Neutrophil (primary cell): ENCODE measurements around the gene LHB.

Source experiments
- H3K27ac ChIP-seq: fragments of 200-600 bp; sonication (generic); 2 replicates; pipeline ENCODE4 v1.5.1; 2016; ENCODE audit warnings: mild to moderate bottlenecking, moderate library complexity
- H3K27me3 ChIP-seq: fragments of 200-600 bp; sonication (generic); 2 replicates; pipeline ENCODE4 v1.6.0; 2016; ENCODE audit warnings: mild to moderate bottlenecking
- H3K36me3 ChIP-seq: fragments of 200-600 bp; sonication (generic); 2 replicates; pipeline ENCODE4 v1.5.1; 2017
- H3K4me1 ChIP-seq, 2 experiments: fragments of 200-600 bp in 1 of 2; sonication (generic) in 1 of 2; 1 replicate in 1 of 2; 2 replicates in 1 of 2; pipeline versions ENCODE4 v1.5.1 to v1.6.1; 2013 to 2016; ENCODE audit warnings: low read depth in 1 of 2, low read length in 1 of 2, mild to moderate bottlenecking in 1 of 2, moderate library complexity in 1 of 2; ENCODE audit not compliant: control insufficient read depth in 1 of 2, insufficient read depth in 1 of 2
- H3K4me3 ChIP-seq, 2 experiments: fragments of 200-600 bp in 1 of 2; sonication (generic) in 1 of 2; 1 replicate in 1 of 2; 2 replicates in 1 of 2; pipeline ENCODE4 v1.5.1; 2013 to 2016; ENCODE audit warnings: low read depth in 1 of 2, low read length in 1 of 2, mild to moderate bottlenecking in 1 of 2, moderate library complexity in 1 of 2
- H3K9me3 ChIP-seq: fragments of 200-600 bp; sonication (generic); 2 replicates; pipeline ENCODE4 v1.5.1; 2016
- CTCF ChIP-seq: fragments of 200-600 bp; sonication (generic); IDR thresholded peaks from 2 replicates; pipeline ENCODE4 v1.5.1; 2016; ENCODE audit warnings: antibody characterized with exemption

The LHB gene

DNA sequence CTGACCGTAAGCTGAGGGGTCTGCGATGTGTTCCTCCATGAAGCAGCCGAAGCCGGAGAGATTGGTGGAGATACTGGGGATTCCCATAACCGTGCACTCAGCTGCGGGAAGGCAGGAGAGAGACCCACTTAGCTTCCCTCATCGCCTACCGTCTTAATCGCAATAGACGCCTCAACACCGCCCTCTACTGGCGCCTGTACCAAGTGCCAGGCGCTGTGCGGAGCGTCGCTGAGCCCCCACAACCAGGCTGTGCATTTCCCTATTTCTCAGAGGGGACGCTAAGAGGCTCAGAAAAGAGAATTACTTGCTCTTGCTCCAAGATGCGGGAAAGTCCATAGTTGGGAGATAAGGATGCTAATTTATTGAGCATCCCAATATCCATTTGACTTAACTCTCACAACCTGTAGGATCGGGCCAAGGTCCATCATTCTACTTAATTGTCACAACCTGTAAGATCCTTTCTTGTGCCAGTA lies 45.9 kb downstream of the LHB start:
- peak overlapping the region; percentile 98 for H3K27ac ChIP-seq
- peaks cover 36 to 42% of the 10 kb centered on the region in 2 experiments for H3K4me1 ChIP-seq
- peak; percentile 95 for TF ChIP-seq CTCF
- no peaks in the 10 kb centered on the region for H3K27me3 ChIP-seq
- no peak overlapping the region for H3K4me3 ChIP-seq
- peaks cover 70% of the 10 kb centered on the region for H3K36me3 ChIP-seq
- H3K9me3 ChIP-seq, result no peaks in the 10 kb centered on the region

GRCh38 chr19:48970139-48970766 lies 46.6 kb downstream of the LHB start:
- no peaks in the 10 kb centered on the region for H3K9me3 ChIP-seq
- peaks cover 36 to 42% of the 10 kb centered on the region in 2 experiments for H3K4me1 ChIP-seq
- peak overlapping the region; percentile 98 for H3K27ac ChIP-seq
- H3K27me3 ChIP-seq, result no peaks in the 10 kb centered on the region
- H3K4me3 ChIP-seq, result no peak overlapping the region
- H3K36me3 ChIP-seq, result peaks cover 69% of the 10 kb centered on the region
- no peak for TF ChIP-seq CTCF

DNA sequence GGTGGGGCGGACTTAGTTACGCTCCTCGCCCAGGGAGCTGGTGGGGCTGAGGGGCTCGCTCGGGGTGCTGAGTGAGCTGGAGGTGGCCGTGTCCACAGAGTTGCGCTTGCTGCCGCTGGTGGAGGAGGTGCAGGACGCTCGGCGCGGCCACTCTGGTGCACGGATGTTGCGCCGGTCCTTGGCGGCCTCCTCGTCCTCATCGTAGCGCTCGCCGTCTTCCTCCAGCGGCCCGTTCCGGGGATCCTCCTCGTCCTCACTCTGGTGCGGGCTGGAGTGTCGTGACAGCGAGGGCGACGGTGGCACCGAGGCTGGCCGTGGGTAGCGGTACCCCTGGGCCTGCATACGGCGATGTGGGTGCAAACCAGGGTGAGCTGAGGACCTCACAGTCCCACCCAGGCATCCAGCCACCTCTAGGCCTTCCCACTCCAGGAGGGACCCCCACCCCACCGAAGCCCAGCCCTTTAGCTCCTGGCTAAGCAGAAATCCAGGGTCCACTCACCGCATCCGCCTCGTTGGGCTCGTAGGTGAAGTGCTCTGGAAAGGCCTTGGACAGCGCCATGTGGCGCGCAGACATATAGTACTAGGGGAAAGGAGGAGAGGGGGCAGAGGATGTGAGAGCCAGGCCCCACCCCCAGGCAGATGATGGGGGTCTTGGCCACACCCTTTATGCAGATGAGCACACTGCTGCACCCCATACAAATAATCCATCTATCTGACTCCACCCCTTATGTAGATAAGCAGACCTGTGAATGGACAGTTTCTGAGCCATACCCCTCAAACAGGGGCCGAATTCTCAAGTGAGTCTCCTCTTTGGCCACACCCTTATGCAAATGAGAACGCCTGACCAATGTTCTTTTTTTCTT lies 47.4 kb downstream of the LHB start:
- no peaks in the 10 kb centered on the region for H3K27me3 ChIP-seq
- H3K27ac ChIP-seq, result peak overlapping the region; percentile 98
- H3K4me1 ChIP-seq, result peaks cover 40 to 45% of the 10 kb centered on the region in 2 experiments
- H3K9me3 ChIP-seq, result no peaks in the 10 kb centered on the region
- no peak for TF ChIP-seq CTCF
- peaks cover 65% of the 10 kb centered on the region for H3K36me3 ChIP-seq
- H3K4me3 ChIP-seq, result no peak overlapping the region

DNA sequence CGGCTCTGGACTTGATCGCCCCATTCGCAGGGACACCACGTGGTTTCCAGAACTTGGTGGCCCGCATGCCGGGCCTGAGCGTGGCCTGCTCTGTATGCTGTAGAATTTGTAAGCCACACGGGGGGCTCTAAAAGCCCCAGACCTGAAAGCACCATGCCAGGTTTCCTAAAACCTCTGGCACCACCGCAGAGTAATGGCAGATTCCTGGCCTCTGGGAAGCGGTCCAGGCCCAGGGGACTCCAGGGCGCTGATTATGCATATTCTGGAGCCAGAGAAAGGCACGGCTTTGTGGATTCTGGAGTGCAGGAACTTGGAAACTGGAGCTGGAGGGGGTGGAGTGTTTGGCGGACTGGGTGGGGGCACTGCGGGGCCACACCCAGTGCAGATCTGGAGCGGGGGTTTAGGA lies 48.1 kb downstream of the LHB start:
- Histone ChIP-seq H3K27me3 (no peaks in the 10 kb centered on the region), H3K27ac (peak overlapping the region; percentile 98), H3K4me1 (peaks cover 46 to 47% of the 10 kb centered on the region in 2 experiments), H3K36me3 (peaks cover 59% of the 10 kb centered on the region), H3K4me3 (no peak overlapping the region), H3K9me3 (no peaks in the 10 kb centered on the region)
- no peak for TF ChIP-seq CTCF

DNA sequence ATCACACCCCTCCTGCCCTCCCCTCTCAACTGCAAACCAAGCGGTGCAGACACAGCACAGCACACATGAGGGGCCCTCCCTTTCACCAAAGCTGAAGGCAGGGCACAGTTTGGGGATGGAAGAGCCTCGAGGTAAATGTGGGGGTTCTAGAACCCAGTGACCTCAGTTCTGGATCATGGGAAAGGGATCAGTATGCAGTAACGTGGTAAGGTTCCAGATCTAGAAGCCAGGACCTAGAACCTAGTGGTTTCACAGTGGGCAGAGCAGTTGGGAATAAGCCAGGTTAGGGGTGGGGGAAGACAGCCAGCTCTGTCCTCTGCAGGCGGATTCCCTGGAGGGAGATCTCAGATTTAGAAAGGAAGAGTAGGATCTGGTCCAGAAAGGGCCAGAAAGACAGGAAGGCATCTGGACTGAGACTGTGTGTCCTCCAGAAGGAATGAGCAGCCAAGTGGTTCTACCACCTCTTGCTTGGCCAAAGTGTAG lies 48.7 kb downstream of the LHB start:
- H3K9me3 ChIP-seq, result no peaks in the 10 kb centered on the region
- no peak for TF ChIP-seq CTCF
- H3K4me1 ChIP-seq, result peaks cover 49 to 53% of the 10 kb centered on the region in 2 experiments
- H3K4me3 ChIP-seq, result peak overlapping the region; percentile 89 to 100
- peaks cover 54% of the 10 kb centered on the region for H3K36me3 ChIP-seq
- H3K27ac ChIP-seq, result peak overlapping the region; percentile 98
- no peaks in the 10 kb centered on the region for H3K27me3 ChIP-seq
